ENCODE data around the gene CHST14.

The CHST14 gene

GRCh38 chr15:40470423-40471104 lies at the start of gene CHST14:
Gene CHST14 (plus strand): TSS chr15:40470984. CDS start chr15:40471214, 230 bp downstream.
- peak; percentile 76 for DNase-seq (ENCODE audit: insufficient read length, low spot score)
- no peak for FAIRE-seq
- TF ChIP-seq POLR2A (IDR thresholded peaks at IDR 0.05; ENCODE audit: low read depth, low read length), result peak; percentile 33; the same call in 1 of the 2 replicates

GRCh38 chr15:40421246-40422157 lies 49.3 kb upstream of the CHST14 start:
- no peak for FAIRE-seq

GRCh38 chr15:40424483-40425115 lies 46.2 kb upstream of the CHST14 start:
- DNase-seq (ENCODE audit: insufficient read length, low spot score) (no peak), FAIRE-seq (no peak)
- TF ChIP-seq POLR2A (IDR thresholded peaks at IDR 0.05; ENCODE audit: low read depth, low read length), result no peak

More at GRCh38 chr15:40421246-40422157, 49.3 kb upstream of the CHST14 start:
- no peak for DNase-seq (ENCODE audit: insufficient read length, low spot score)
- no peak for TF ChIP-seq POLR2A (IDR thresholded peaks at IDR 0.05; ENCODE audit: low read depth, low read length)

GRCh38 chr15:40425681-40426080 lies 45.1 kb upstream of the CHST14 start:
- TF ChIP-seq POLR2A (IDR thresholded peaks at IDR 0.05; ENCODE audit: low read depth, low read length), result no peak

GRCh38 chr15:40427188-40427587 lies 43.6 kb upstream of the CHST14 start:
- no peak for DNase-seq (ENCODE audit: insufficient read length, low spot score)
- no peak for TF ChIP-seq POLR2A (IDR thresholded peaks at IDR 0.05; ENCODE audit: low read depth, low read length)
- no peak for FAIRE-seq

More at GRCh38 chr15:40425681-40426080, 45.1 kb upstream of the CHST14 start:
- no peak for FAIRE-seq
- DNase-seq (ENCODE audit: insufficient read length, low spot score), result no peak

GRCh38 chr15:40428185-40428584 lies 42.6 kb upstream of the CHST14 start:
- no peak for TF ChIP-seq POLR2A (IDR thresholded peaks at IDR 0.05; ENCODE audit: low read depth, low read length)
- FAIRE-seq, result no peak
- no peak for DNase-seq (ENCODE audit: insufficient read length, low spot score)

- DNase-seq (ENCODE audit: insufficient read length, low spot score), result no peak
Measured at GRCh38 chr15:40429068-40429710, 41.6 kb upstream of the CHST14 start.

GRCh38 chr15:40430271-40430805 lies 40.4 kb upstream of the CHST14 start:
- no peak for TF ChIP-seq POLR2A (IDR thresholded peaks at IDR 0.05; ENCODE audit: low read depth, low read length)
- peak; percentile 98 for DNase-seq (ENCODE audit: insufficient read length, low spot score)
- FAIRE-seq, result peak; percentile 87

More at GRCh38 chr15:40429068-40429710, 41.6 kb upstream of the CHST14 start:
- TF ChIP-seq POLR2A (IDR thresholded peaks at IDR 0.05; ENCODE audit: low read depth, low read length), result no peak
- no peak for FAIRE-seq

GRCh38 chr15:40435023-40435709 lies 35.6 kb upstream of the CHST14 start:
- no peak for DNase-seq (ENCODE audit: insufficient read length, low spot score)

GRCh38 chr15:40435710-40436089 lies 35.1 kb upstream of the CHST14 start:
- FAIRE-seq, result no peak
- no peak for TF ChIP-seq POLR2A (IDR thresholded peaks at IDR 0.05; ENCODE audit: low read depth, low read length)
- DNase-seq (ENCODE audit: insufficient read length, low spot score), result no peak

More at GRCh38 chr15:40435023-40435709, 35.6 kb upstream of the CHST14 start:
- FAIRE-seq, result no peak
- no peak for TF ChIP-seq POLR2A (IDR thresholded peaks at IDR 0.05; ENCODE audit: low read depth, low read length)

- no peak for TF ChIP-seq POLR2A (IDR thresholded peaks at IDR 0.05; ENCODE audit: low read depth, low read length)
- FAIRE-seq (no peak), DNase-seq (ENCODE audit: insufficient read length, low spot score) (no peak)
Measured at GRCh38 chr15:40436116-40436891, 34.5 kb upstream of the CHST14 start.

All from H54 (cell line).